NCI-H748 treated with DMSO at 0.1 percent for 48 hours (cell line): ENCODE results near the gene CRKL.
"Not testable (repeated sequence)": the region's sequence is repeated elsewhere in the genome, so short reads cannot be mapped to it uniquely, and the experiment has no call there.

Source experiments
- DNase-seq: peaks from one replicate; lab custom pipeline; 2025; lab: John Stamatoyannopoulos, UW

Gene CRKL

GRCh38 chr22:20967697-20968211, 50.5 kb downstream of the CRKL start:
- no peak for DNase-seq

- no peak for DNase-seq
These were observed 51.2 kb downstream of the CRKL start for GRCh38 chr22:20968281-20968977.

GRCh38 chr22:20970939-20971657, 53.9 kb downstream of the CRKL start:
- no peak for DNase-seq

- not testable (repeated sequence) for DNase-seq
These were observed 54.9 kb downstream of the CRKL start for GRCh38 chr22:20972014-20972694.

GRCh38 chr22:20972933-20973577, 55.8 kb downstream of the CRKL start:
- DNase-seq: no peak

GRCh38 chr22:20973634-20974286, 56.6 kb downstream of the CRKL start:
- DNase-seq: no peak

GRCh38 chr22:20974336-20974955, 57.2 kb downstream of the CRKL start:
- DNase-seq: no peak

- DNase-seq: no peak
These were observed 58.5 kb downstream of the CRKL start for GRCh38 chr22:20975541-20976290.

- no peak for DNase-seq
These were observed 59.2 kb downstream of the CRKL start for GRCh38 chr22:20976291-20976877.

- no peak for DNase-seq
These were observed 59.8 kb downstream of the CRKL start for GRCh38 chr22:20977019-20977418.

- no peak for DNase-seq
These were observed 60.4 kb downstream of the CRKL start for GRCh38 chr22:20977516-20978170.

GRCh38 chr22:20978419-20978818, 61.2 kb downstream of the CRKL start:
- no peak for DNase-seq

GRCh38 chr22:20979243-20979809, 62.1 kb downstream of the CRKL start:
- no peak for DNase-seq

- DNase-seq: no peak
These were observed 62.8 kb downstream of the CRKL start for GRCh38 chr22:20979940-20980453.

GRCh38 chr22:20980523-20980922, 63.3 kb downstream of the CRKL start:
- DNase-seq: no peak

GRCh38 chr22:20980938-20981722, 63.9 kb downstream of the CRKL start:
- DNase-seq: no peak

- no peak for DNase-seq
These were observed 64.8 kb downstream of the CRKL start, which contains the start of gene LZTR1 for GRCh38 chr22:20981787-20982562. Gene LZTR1 (plus strand): TSS chr22:20982297. CDS start chr22:20982372, 75 bp downstream.
